Glomerular visceral epithelial cell (primary cell): Measurements from ENCODE around the gene ZNF484.
A peak's percentile ranks its signal among the peaks of the same experiment; 100 is the strongest.
"Not testable (repeated sequence)": the region's sequence is repeated elsewhere in the genome, so short reads cannot be mapped to it uniquely, and the experiment has no call there.

ENCODE experiments used
- DNase-seq: peaks from one replicate; pipeline ENCODE4 v3.0.0-alpha.2; 2016; ENCODE audit errors: extremely low spot score

The ZNF484 gene

DNA sequence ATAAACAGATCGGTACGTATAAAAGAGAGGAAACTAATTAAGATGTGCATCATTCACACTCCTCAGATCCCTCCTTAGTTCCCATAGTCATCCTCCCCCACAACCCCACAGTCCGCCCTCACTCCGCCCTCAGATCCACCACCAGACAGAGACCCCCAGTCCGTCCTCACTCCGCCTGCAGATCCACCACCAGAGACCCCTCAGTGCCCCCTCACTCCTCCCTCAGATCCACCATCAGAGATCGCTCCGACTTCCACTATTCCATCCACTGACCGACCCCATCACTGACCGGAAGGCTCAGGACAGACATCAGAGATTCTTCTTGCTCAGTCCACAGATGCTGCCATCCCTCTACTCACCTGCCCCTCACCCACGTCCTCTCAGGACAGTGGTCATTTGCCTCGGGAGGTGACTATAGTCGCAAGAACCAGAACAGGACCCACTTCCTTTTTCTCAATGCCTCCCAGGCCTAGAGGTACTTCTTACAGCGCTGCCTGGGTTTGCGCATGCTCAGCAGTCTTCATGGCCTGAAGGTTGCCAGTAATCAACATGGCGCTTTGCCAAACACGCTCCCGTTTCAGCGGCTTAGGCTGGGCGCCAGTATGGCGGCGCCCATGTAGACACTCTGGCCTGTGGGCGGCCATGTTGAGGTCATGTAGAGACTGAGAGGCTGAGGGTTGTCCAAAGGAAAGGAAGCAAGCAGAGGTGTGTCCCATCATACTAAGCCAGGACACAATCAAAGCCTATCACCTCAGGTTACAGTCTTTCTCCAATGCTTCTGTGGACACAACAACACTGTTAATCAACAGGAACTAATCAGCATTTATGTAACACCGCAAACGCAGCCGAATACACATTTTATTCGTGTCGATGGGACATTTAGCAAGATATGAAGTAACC lies at the start of gene ZNF484:
Gene ZNF484 (minus strand): TSS at position 508 of the 900 bp plus-strand sequence. CDS start 3,009 bp downstream, outside the sequence.
- peak; percentile 98 for DNase-seq

DNA sequence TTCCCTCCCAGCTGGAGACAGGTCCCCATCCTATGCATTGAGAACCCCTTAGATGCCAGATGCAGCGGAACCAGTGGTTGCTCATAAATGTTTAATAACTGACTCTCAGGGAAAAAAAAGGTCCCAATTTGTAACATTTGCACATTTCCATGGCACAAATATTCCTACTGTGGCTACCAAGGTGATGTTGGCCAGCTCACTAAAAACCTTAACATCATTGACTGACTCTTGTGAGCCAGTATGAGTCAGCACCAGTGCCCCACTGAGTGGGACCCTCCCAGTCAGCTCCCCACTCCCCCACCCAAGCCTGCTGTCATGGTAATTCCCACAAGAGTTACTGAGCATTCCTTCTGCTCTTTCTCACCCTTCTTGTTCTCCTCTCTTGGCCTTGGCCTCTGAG lies 42.6 kb upstream of the ZNF484 start:
- DNase-seq = no peak

DNA sequence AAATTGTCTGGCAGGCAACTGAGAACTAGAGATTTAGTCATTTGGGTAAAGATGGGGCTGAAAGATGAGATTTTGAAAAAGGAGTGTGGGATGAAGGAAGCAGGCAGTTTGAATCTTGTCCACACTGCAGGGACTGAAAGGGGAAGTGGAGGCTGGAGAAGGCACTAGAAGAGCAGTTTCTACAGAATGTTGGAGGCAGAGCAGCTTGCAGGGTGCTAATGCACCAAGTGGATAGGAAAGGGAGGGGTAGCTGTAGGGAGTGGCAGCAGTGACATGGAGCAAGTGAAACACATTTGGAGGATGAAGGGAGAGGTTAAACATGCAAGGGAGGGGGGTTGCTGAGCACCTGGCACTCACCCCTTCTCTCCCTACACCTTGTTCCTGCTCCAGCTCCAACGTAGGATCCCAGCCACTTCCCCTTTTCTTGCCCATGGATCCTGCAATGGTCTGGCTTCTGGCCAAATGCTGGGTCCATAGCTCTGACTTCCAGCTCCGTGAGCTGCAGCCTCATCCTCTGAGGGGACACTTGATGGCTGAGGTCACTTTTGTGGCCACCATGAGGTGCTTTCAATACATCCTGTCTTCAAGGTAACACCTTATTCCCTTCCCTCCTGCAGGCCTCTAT lies 39.5 kb upstream of the ZNF484 start:
- no peak for DNase-seq

DNA sequence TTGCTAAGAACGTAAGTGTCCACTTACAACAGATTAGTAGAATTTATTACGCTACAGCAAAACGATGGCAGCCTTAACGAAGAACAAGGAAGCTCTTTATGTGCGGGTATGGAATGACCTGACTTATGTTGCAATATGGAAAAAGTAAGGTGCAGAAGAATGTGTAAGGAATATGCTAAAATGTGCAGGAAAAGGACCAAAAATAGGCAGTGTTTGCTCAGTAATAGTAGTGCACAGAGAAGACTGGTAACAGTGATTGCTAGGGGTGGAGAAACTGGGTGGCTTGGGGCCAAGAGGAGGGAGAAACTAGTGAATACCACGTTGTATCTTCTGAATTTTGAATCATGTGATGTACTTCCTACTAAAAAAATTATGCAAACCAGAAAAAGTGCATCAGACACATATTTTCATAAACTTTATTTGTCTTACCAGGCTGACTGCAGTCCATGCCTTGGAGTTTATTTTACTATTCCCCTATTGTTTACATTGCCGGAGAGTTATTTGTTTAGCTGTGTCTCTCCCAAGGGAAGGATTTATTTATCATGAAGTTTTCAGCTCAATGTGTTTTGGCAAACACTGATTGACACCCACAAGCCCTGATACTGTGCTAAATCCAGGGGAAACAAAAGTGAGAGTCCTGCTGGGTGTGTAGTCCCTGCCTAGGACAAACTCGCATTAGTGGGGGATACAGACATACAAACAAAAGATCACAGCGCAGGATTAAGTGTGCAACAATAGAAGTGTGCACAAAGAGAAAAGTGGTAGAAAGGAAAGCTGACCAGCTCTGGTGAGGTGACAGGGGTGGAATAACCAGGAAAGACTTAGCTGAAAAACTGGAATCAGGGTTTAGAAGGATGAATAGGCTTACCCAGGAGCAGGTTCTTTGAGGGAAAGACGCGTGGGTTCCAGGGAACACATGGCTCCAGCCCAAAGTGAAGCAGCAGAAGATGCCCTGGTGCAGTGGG lies 34.0 kb upstream of the ZNF484 start:
- DNase-seq = no peak

DNA sequence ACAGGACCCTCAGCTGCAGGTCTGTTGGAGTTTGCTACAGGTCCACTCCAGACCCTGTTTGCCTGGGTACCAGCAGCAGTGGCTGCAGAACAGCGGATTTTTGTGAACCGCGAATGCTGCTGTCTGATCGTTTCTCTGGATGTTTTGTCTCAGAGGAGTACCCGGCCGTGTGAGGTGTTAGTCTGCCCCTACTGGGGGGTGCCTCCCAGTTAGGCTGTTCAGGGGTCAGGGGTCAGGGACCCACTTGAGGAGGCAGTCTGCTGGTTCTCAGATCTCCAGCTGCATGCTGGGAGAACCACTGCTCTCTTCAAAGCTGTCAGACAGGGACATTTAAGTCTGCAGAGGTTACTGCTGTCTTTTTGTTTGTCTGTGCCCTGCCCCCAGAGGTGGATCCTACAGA lies 27.3 kb upstream of the ZNF484 start:
- not testable (repeated sequence) for DNase-seq

DNA sequence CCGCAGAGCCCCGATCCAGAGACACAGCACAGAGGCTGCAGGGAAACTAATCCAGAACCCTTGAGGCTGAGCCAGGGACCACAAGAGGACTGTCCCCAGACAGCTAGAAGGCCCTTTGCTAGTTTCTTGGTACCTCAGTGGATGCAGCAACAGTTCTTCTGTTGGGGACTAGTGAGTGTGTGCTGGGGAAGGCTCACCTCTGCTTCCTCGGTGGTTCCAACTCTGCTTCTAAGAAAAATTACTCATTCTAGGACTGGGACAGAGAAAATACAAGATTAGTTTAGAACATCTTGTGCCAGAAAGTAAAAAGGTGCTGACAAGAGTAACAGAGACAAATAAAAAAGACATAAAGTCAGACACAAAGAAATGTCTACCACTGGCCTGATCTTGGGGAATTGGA lies 19.5 kb upstream of the ZNF484 start:
- DNase-seq = no peak

DNA sequence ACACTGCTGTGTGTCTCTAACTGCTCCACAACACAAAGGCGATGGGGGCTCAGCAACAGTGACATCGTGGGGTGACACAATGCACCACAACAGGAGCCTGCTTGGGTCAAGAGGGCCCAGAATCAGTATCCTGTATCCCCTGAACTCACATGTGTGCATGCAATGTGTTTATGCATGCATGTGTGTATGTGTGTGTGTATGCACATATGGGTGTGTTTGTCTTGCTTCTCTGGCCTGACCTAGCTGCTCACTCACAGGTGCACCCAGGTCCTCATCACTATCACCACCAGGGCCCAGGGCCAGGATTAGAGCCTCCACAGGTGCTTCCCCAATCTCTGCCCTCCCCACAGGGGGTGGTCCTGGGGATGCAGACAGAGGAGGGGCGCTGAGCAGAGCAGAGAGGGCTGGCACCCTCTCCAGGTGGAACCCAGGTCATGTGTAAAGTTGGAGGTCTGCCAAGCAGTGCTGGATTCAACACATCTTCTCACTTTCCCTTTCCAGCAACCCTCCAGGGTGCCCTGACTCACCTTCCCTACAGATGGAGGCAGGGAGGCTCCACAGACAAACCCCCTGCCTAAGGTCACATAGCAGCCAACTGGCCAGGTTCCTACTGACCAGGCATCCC lies 18.1 kb upstream of the ZNF484 start:
- DNase-seq = no peak

DNA sequence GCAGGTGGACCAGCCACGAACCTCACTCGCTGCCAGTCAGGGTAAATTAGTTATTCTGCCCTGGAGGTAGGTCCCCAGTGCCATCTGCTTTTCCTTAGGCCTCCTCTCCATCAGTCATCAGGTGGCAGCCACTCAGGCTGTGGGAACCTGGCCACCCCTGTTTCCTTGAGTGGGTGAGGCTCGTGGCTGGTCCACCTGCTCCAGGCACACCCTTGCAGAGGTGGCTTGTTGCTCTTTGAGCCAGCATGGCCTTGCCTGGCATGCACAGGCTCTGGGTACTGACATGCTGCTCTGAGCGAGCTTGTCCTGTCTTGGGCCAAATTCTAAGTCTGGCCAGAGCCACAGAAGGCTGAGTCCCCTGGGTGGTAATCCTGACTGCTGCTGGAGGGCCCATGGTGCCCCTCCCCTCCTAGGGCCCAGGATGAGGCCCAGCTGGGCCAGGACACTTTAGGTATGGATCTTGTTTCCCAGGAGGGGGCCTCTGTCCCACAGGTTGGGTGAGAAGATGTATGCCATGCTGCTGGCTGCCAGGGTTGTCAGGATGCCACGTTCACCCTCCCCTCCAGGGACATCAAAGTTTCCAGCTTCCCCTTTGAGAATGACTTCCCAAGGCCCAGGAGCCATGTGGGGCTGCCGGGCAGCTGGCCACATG lies 17.0 kb upstream of the ZNF484 start:
- no peak for DNase-seq

DNA sequence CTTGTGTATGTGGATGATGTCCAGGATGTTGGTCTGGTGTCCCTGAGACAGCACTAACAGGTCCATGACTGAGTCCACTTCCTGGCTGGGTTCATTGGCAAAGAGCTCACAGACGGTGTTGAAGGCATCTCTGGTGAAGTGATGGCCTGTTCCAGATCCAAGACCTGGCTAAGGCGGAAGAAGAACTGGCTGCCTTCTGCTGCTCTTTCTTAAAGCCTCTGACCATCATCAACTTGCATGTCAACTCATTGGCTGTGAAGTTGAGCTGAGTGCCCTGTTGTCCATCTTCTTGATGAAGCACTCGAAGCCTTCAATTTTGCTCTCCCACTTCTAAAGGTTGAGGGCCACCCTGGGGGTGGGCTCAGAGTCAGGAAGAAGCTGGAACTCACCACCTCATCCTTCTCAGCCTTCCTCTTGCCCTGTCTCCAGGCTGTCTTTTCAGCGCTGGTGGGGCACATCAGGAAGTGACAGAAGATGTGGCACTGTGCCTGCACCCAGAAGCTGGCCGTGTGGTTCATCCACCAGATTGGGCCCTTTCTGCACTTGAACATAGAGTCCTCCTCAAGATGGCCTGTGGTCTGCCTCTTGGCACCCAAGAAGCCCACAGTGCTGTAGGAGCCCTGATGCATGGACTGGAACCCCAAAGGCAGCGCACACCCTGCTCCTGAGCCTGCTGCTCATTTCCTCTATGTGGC lies 16.2 kb upstream of the ZNF484 start:
- DNase-seq = not testable (repeated sequence)

DNA sequence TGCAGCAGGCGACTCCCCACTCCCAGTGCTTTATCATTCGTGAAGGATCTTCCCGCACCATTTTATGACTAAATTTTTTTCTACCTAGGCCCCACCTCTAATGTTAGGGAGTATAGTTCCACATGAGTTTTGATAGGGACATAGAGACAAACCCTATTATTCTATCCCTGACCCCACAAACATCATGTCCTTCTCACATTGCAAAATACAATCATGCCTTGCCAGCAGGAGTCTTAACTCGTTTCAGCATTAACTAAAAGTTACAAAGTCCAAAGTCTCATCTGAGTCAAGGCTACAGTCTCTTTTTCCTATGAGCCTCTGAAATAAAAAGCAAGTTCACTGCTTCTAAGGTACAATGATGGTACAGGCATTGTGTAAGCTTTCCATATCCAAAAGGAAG lies 14.4 kb upstream of the ZNF484 start:
- DNase-seq = not testable (repeated sequence)

DNA sequence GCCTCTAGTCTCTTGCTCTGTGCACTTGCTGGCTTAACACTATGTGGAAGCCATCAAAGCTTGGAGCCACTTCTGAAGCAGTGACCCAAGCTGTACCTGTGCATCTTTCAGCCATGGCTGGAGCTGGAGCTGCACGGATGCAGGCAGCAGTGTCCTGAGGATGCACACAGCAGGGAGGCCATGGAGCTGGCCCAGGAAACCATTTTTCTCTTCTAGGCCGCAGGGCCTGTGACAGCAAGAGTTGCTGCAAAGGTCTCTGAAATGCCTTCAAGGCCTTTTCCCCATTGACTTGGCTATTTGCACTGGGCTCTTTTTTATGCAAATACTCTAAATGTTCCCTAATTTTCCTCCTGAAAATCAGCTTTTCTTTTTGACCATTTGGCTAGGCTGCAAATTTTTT lies 12.9 kb upstream of the ZNF484 start:
- DNase-seq = no peak

DNA sequence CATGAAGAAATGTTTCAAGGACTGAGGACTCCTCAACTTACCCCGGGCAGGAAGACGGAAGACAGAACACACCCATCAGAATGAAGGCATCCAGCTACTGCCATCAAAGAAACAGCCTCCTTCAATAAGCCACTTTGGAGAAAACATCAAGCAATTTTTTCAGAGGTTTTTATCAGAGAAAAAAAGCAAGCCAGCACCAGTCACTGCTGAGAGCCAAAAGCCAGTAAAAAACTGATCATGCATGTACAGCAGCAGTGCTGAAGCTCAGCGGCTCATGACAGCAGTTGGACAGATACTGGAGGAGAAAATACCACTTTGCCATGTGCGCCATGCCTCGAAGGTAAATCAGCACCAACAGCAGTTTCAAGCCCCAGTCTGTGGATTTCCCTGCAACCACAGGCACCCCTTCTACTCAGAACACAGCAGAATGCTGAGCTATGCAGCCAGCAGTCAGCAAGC lies 10.1 kb upstream of the ZNF484 start:
- peak; percentile 33 for DNase-seq

DNA sequence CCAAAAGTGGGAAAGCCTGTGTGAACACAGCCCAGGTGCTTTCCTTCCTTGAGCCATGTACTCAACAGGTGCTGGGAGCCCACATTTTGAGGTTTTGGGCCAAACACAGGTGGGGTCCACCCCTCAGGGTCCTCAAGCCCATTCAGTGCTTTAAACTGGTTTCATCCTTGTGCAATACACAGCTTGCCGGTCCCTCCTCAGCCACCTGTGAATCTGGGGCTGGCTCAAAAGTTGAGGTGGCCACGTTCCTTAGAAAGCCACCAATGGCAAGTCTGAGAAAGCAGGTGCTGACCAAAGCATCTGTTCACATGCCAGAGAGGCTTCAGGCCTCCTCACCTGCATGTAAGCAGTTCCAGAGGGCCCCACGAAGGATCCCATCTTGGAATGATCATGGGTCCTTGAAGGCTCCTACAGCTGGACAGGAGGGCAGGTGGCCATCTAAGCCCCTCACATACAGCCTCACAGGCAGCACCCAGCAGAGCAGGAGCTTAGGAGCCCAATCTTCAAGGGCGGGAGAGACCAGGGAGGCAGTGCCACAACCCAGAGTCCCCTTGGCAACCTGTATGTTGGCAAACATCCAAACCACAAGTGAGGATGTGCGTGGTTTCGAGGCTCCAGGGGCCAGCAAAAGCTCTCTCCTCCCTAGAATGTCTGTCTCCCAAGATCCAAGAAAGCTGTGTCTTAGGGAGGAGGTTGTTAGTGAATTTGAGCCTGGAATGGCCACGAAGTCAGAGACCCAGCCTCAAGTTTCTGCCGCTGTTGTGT lies 9.2 kb upstream of the ZNF484 start:
- DNase-seq = peak; percentile 36

DNA sequence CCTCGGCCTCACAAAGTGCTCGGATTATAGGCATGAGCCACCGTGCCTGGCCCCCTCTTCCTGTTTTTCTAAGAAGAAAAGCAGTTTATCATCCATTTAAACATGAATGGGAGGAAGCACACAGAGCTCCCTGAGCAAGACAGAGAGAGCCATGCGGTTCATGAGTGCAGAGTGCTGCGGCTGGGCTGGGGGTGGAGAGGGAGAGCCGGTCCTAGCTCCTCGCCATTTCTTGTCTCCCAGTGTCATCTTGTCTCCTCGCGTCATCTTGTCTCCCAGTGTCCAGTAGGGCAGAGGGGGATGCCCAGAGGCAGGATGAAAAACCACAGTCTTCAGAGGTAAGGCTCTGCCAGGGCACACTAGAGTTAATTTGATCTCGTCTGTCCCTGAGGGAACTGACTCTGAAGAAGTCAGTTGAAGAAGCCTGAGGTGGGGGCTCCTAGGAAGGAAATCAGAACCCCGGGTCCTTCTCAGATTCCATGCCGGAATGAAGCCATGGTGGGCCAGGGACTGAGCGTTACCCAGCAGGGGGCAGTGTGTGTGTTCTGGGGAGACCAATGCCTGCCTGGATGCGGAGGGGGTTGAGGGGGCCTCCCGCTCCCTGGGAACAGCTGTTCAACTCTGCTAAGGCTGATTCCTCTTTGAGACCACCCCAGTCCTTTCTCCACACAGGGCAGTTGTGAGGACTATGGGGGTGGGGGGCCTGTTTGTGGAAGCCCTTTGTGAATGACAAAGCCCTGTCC lies 6.0 kb upstream of the ZNF484 start:
- not testable (repeated sequence) for DNase-seq

DNA sequence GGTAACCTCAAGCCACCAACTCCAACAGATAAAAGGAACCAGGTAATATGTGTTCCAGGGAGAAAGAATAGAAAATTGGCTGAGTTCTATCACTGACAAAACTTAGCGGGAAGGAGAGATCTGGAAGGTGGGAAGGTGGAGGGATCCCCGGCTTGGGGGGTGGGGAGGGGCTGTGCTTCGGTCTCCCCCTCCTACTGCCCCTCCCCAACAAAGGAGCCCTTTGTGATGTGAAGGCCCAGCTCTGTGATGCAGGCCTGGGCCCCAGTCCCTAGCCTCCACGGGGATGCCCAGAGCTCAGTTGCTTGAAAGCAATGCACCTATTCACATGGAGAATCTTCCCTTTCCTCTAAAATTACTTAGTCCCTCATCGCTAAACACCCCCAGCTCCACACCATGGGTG lies 4.4 kb upstream of the ZNF484 start:
- no peak for DNase-seq

DNA sequence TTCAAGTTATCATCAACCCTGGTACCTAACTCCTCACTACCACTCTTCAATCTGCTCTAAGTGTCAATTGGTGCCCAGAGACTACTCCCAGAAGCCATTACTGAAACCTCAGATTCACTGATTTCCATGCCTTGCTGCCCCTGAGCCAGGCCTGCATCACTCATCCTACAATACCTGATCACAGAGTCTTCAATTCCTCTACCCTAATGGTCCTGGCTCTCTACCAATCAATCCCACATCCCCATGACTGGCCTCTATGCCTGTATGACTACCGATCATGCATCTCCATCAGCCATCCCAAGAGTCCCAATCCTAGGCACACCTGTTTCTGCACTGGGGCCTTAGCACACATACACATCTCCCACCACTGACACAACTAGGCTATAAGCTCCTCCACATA lies 2.5 kb downstream of the ZNF484 start:
- no peak for DNase-seq

DNA sequence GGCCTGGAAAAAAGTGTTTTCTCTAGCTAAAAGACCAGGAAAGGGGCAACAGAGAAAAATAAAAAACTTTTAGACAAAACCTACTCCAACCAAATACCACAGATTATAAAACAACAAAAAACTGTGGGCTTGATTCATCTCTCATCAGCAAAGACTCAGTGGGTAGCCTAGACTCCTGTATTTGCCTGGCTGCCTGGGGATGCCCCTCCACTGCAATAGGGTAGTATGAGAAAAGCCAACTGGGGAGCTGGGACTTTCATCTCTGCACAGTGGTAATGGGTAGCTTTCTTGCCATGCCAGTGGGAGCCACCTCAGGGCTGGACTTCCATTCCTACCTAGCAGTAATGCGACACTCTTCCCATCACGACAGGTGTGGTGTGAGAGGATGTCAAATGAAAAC lies 7.5 kb downstream of the ZNF484 start:
- no peak for DNase-seq

DNA sequence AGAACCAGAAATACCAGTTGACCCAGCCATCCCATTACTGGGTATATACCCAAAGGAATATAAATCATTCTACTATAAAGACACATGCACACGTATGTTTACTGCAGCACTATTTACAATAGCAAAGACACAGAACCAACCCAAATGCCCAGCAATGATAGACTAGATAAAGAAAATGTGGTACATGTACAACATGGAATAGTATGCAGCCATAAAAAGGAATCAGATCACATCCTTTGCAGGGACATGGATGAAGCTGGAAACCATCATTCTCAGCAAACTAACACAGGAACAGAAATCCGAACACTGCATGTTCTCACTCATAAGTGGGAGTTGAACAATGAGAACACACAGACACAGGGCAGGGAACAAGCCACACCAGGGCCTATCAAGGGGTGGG lies 11.2 kb downstream of the ZNF484 start:
- not testable (repeated sequence) for DNase-seq

DNA sequence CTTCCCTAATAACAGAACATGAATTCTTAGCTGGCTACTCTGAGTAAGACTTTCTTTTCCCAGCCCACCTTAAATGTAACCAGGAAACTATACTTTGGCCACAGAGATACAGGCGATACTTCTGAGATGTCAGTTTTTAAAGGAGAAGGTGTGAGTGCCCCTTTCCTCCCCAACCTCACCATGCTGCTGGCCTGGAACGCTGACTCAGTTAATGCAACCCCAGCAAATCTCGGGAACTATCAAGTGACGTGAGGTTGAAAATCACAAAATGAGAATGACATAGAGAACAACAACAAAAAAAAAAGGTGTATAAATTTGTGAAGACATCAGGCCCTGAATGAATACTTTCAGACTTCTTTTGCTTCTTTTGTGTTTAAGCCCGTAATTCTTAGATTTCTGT lies 13.7 kb downstream of the ZNF484 start:
- DNase-seq = no peak
